Panc1 (cell line): Measurements from ENCODE around the gene BAHCC1.

ENCODE experiments used
- CTCF ChIP-seq: fragments of 450-650 bp; IDR thresholded peaks from 2 replicates; pipeline ENCODE4 v1.5.1; 2017; ENCODE audit warnings: mild to moderate bottlenecking
- POLR2AphosphoS5 ChIP-seq: IDR thresholded peaks from 2 replicates; pipeline ENCODE4 v1.6.1; 2012; ENCODE audit warnings: mild to moderate bottlenecking, low read depth, low read length, moderate library complexity
- SIN3A ChIP-seq: IDR thresholded peaks from 2 replicates; pipeline ENCODE4 v1.6.1; 2012; ENCODE audit warnings: low read depth, mild to moderate bottlenecking, low read length, moderate library complexity, borderline replicate concordance; ENCODE audit not compliant: insufficient read depth
- TCF7L2 ChIP-seq: IDR thresholded peaks from 2 replicates; pipeline ENCODE4 v1.6.1; 2011; ENCODE audit warnings: mild to moderate bottlenecking, low read depth, low read length, inconsistent platforms

GRCh38 chr17:81404558-81405165, 9.4 kb downstream of the BAHCC1 start:
- TF ChIP-seq CTCF (peak; percentile 14; the same call in 1 of the 2 replicates), POLR2AphosphoS5 (peak; percentile 82), TCF7L2 (peak; percentile 93), SIN3A (peak; percentile 63; the same call in 1 of the 2 replicates)
